B cell (primary cell): ENCODE results near the gene PLCG2. TPM values are rescaled to one million over a fixed set of nuclear protein-coding genes. Genes with fewer than 3 reads are reported as not detected.
A peak's percentile ranks its signal among the peaks of the same experiment; 100 is the strongest.

Source experiments
- ATAC-seq: fragments of 200-7000 bp; cut with Tn5 transposase; one replicate; pipeline ENCODE4 v1.10.0; 2021; ENCODE audit warnings: low read depth, mild to moderate bottlenecking, moderate number of reproducible peaks, moderate library complexity
- CTCF ChIA-PET: fragments of 350-600 bp; sonication (Branson Sonifier 250); formaldehyde crosslinking; loops from one replicate; lab custom pipeline; 2021; ENCODE audit warnings: antibody characterized with exemption, inconsistent platforms; lab: Charles Lee
- POLR2A ChIA-PET: fragments of 350-600 bp; sonication (Branson Sonifier 250); formaldehyde crosslinking; loops from one replicate; lab custom pipeline; 2021; ENCODE audit warnings: antibody characterized with exemption; lab: Charles Lee
- DNase-seq: peaks from one replicate; pipeline ENCODE4 v3.0.0; 2013
- H2AFZ ChIP-seq: 2 replicates; pipeline ENCODE4 v1.6.1; 2012; ENCODE audit warnings: mild to moderate bottlenecking, low read depth, low read length; ENCODE audit not compliant: insufficient read depth, poor library complexity, severe bottlenecking
- H3K27ac ChIP-seq, 2 donors: 1 replicate in 1 of 2; 2 replicates in 1 of 2; pipeline ENCODE4 v1.5.1; 2012 to 2013; ENCODE audit warnings: low read length in 2 of 2, mild to moderate bottlenecking in 2 of 2, moderate library complexity in 1 of 2
- H3K27me3 ChIP-seq, 4 experiments: fragments of 200-600 bp in 1 of 4; sonication (generic) in 1 of 4; replicated peaks in 1 of 4; 1 replicate in 2 of 4; 2 replicates in 2 of 4; pipeline versions ENCODE4 v1.6.1 to v1.7.0; 2013 to 2016; ENCODE audit warnings: low read length in 3 of 4, mild to moderate bottlenecking in 2 of 4, mixed read lengths in 1 of 4, moderate library complexity in 1 of 4; ENCODE audit not compliant: insufficient read depth in 4 of 4, control insufficient read depth in 3 of 4; ENCODE audit errors: control extremely low read depth in 1 of 4
- H3K36me3 ChIP-seq, 2 experiments: replicated peaks in 1 of 2; 1 replicate in 1 of 2; 2 replicates in 1 of 2; pipeline versions ENCODE4 v1.6.1 to v1.7.1; 2013; ENCODE audit warnings: low read length in 1 of 2; ENCODE audit not compliant: insufficient read depth in 2 of 2, control insufficient read depth in 1 of 2; ENCODE audit errors: control extremely low read depth in 1 of 2, extremely low read depth in 1 of 2
- H3K4me1 ChIP-seq, 2 donors: fragments of 200-600 bp in 1 of 2; sonication (generic) in 1 of 2; 1 replicate in 1 of 2; 2 replicates in 1 of 2; pipeline versions ENCODE4 v1.5.1 to v1.6.1; 2013 to 2017; ENCODE audit warnings: low read length in 2 of 2; ENCODE audit not compliant: control insufficient read depth in 2 of 2, insufficient read depth in 2 of 2
- H3K4me2 ChIP-seq: replicated peaks from 2 replicates; pipeline ENCODE3; 2012; ENCODE audit warnings: mild to moderate bottlenecking, low read depth, low read length; ENCODE audit not compliant: poor library complexity, severe bottlenecking
- H3K4me3 ChIP-seq, 5 experiments: fragments of 200-600 bp in 1 of 5; sonication (generic) in 1 of 5; 1 replicate in 3 of 5; 2 replicates in 2 of 5; pipeline versions ENCODE4 v1.5.1 to v1.7.0; 2011 to 2016; ENCODE audit warnings: low read length in 4 of 5, mild to moderate bottlenecking in 4 of 5, low read depth in 2 of 5, control low read depth in 1 of 5, moderate library complexity in 1 of 5; ENCODE audit not compliant: insufficient read depth in 1 of 5; ENCODE audit errors: control extremely low read depth in 1 of 5, extremely low read depth in 1 of 5
- H3K79me2 ChIP-seq: fragments of 200-600 bp; sonication (generic); one replicate; pipeline ENCODE4 v1.6.0; 2016; ENCODE audit warnings: low read length; ENCODE audit not compliant: control insufficient read depth, insufficient read depth
- H3K9ac ChIP-seq: fragments of 200-600 bp; sonication (generic); 2 replicates; pipeline ENCODE4 v1.6.1; 2017; ENCODE audit warnings: mild to moderate bottlenecking, low read length, moderate library complexity
- H3K9me3 ChIP-seq, 3 donors: one replicate each; pipeline versions ENCODE4 v1.6.1 to v1.7.1; 2013; ENCODE audit warnings: low read length in 2 of 3; ENCODE audit not compliant: control insufficient read depth in 2 of 3, insufficient read depth in 1 of 3; ENCODE audit errors: control extremely low read depth in 1 of 3
- H4K20me1 ChIP-seq: 2 replicates; pipeline ENCODE4 v1.6.0; 2012; ENCODE audit warnings: mild to moderate bottlenecking, low read length; ENCODE audit not compliant: insufficient read depth, control insufficient read depth, poor library complexity, severe bottlenecking
- H3K27ac Mint-ChIP-seq: one replicate; pipeline ENCODE4 v1.8.0; 2021; ENCODE audit warnings: mixed read lengths
- H3K27me3 Mint-ChIP-seq: one replicate; pipeline ENCODE4 v1.8.0; 2021; ENCODE audit warnings: mixed read lengths
- H3K4me1 Mint-ChIP-seq: one replicate; pipeline ENCODE4 v1.8.0; 2021; ENCODE audit warnings: mixed read lengths
- H3K4me3 Mint-ChIP-seq: one replicate; pipeline ENCODE4 v1.8.0; 2021; ENCODE audit warnings: mixed read lengths
- H3K9me3 Mint-ChIP-seq: one replicate; pipeline ENCODE4 v1.8.0; 2022; ENCODE audit warnings: mixed read lengths; ENCODE audit not compliant: insufficient read depth
- CTCF ChIP-seq: fragments of 200-600 bp; IDR thresholded peaks from one replicate; pipeline ENCODE4 v1.8.0; 2022; ENCODE audit warnings: antibody characterized with exemption, mild to moderate bottlenecking
- EZH2 ChIP-seq: IDR thresholded peaks from 2 replicates; pipeline ENCODE4 v1.6.1; 2012; ENCODE audit warnings: borderline replicate concordance, low read depth, mild to moderate bottlenecking, moderate library complexity, low read length; ENCODE audit not compliant: insufficient read depth, poor library complexity, severe bottlenecking
- WGBS: methylation state at CpG from one replicate; pipeline ENCODE4 v1.1.5; 2013; ENCODE audit warnings: missing lambda C conversion rate; ENCODE audit not compliant: insufficient coverage; 5-methylcytosine and 5-hydroxymethylcytosine counted together
- intact Hi-C: fragments of 100-400 bp; cut with micrococcal nuclease; formaldehyde crosslinking; loops from one replicate; pipeline ENCODE4 v1.10.0; 2022
- polyA plus RNA-seq: library from polyadenylated mRNA; depleted of rRNA; stranded (reverse); fragments of >200 nt; gene quantifications from 2 replicates; pipeline ENCODE4 v1.2.3, GENCODE V29; 2012
- total RNA-seq, 2 donors: library from RNA; stranded (reverse); fragments of 120-200 nt in 1 of 2; gene quantifications; 1 replicate in 1 of 2; 2 replicates in 1 of 2; pipeline versions ENCODE4 v1.2.3 to v1.2.4, GENCODE V29; 2013 to 2022

Gene PLCG2
- total and polyA plus RNA-seq, 2 donors (not counting 1 experiment from before 2014, with no cell fraction given), result 194 to 812 TPM

- ATAC-seq, result no peak
Observed at GRCh38 chr16:81810361-81810760, 31.3 kb downstream of the PLCG2 start.

More at GRCh38 chr16:81810361-81810760, 31.3 kb downstream of the PLCG2 start:
- H4K20me1 ChIP-seq, result peaks cover 10% of the 10 kb centered on the region
- H3K9ac ChIP-seq, result peak overlapping the region; percentile 41
- peaks cover 0 to 6% (median 0%) of the 10 kb centered on the region in 3 donors for H3K9me3 ChIP-seq
- H3K4me1 Mint-ChIP-seq, result peaks cover 96% of the 10 kb centered on the region
- H3K27ac Mint-ChIP-seq, result peak overlapping the region; percentile 97
- DNase-seq, result no peak
- POLR2A ChIA-PET, result interaction anchor here (0.7 to 6.5 kb wide), 7 partner anchors 7 to 97 kb away, joined by 3 to 66 read pairs (median 9); partner anchors contain the start of gene PLCG2
- WGBS, result 29% methylated on average over 1 of the region's 2 CpGs
- H3K27me3 ChIP-seq, result no peaks in the 10 kb centered on the region
- H3K9me3 Mint-ChIP-seq, result no peaks in the 10 kb centered on the region
- peaks cover 91% of the 10 kb centered on the region for H3K79me2 ChIP-seq
- H3K4me3 ChIP-seq, result peak overlapping the region in 2 of 5 experiments; percentile 7 to 43
- peaks cover 2 to 17% of the 10 kb centered on the region in 2 experiments for H3K36me3 ChIP-seq
- no peak for TF ChIP-seq EZH2
- no peak for TF ChIP-seq CTCF
- H3K4me3 Mint-ChIP-seq, result peak overlapping the region; percentile 77
- H2AFZ ChIP-seq, result no peak overlapping the region
- CTCF ChIA-PET, result interaction anchor here (0.7 to 4.0 kb wide), 10 partner anchors 8 to 64 kb away, joined by 3 to 25 read pairs (median 4); no protein-coding TSS in a partner anchor
- peaks cover 87 to 91% of the 10 kb centered on the region in 2 donors for H3K4me1 ChIP-seq
- intact Hi-C loops, result no loop called here
- H3K4me2 ChIP-seq, result peak overlapping the region; percentile 69
- peak overlapping the region; percentile 85 to 94 for H3K27ac ChIP-seq
- no peaks in the 10 kb centered on the region for H3K27me3 Mint-ChIP-seq
